WTC11 (cell line): ENCODE data around the gene MYOG. TPM values are rescaled to one million over a fixed set of nuclear protein-coding genes. Genes with fewer than 3 reads are reported as not detected.

ENCODE experiments used
- ATAC-seq: fragments of 200-7000 bp; cut with Tn5 transposase; 2 replicates; pipeline ENCODE4 v1.10.0; 2021; ENCODE audit warnings: mild to moderate bottlenecking, moderate library complexity
- CTCF ChIA-PET: fragments of 300-600 bp; sonication (Branson Sonifier 250); formaldehyde crosslinking; loops from one replicate; lab custom pipeline; 2021; ENCODE audit warnings: antibody characterized with exemption; lab: Charles Lee
- POLR2A ChIA-PET: fragments of 350-600 bp; sonication (Branson Sonifier 250); formaldehyde crosslinking; loops from one replicate; lab custom pipeline; 2021; ENCODE audit warnings: antibody characterized with exemption; lab: Charles Lee
- DNase-seq: peaks from one replicate; pipeline ENCODE4 v3.0.0; 2021; ENCODE audit warnings: low spot score
- H3K27ac Mint-ChIP-seq: 2 replicates; pipeline ENCODE4 v1.8.0; 2021; ENCODE audit warnings: mixed read lengths
- H3K27me3 Mint-ChIP-seq: 2 replicates; pipeline ENCODE4 v1.8.0; 2021; ENCODE audit warnings: low read depth, mild to moderate bottlenecking, moderate library complexity, mixed read lengths
- H3K36me3 Mint-ChIP-seq: 2 replicates; pipeline ENCODE4 v1.8.0; 2021; ENCODE audit warnings: mixed read lengths
- H3K4me1 Mint-ChIP-seq: 2 replicates; pipeline ENCODE4 v1.8.0; 2022; ENCODE audit warnings: mixed read lengths
- H3K4me3 Mint-ChIP-seq: 2 replicates; pipeline ENCODE4 v1.8.0; 2021; ENCODE audit warnings: mild to moderate bottlenecking, moderate library complexity, mixed read lengths
- H3K9me3 Mint-ChIP-seq: 2 replicates; pipeline ENCODE4 v1.8.0; 2021; ENCODE audit warnings: mixed read lengths
- AR ChIP-seq: fragments of 250-450 bp; sonication (Bioruptor Pico); IDR thresholded peaks from 2 replicates; pipeline ENCODE4 v1.9.0; 2021; ENCODE audit warnings: mild to moderate bottlenecking
- ATF3 ChIP-seq: sonication (generic); formaldehyde crosslinking; conservative IDR thresholded peaks from 2 replicates; pipeline ENCODE4 v1.8.1; 2022; ENCODE audit warnings: mild to moderate bottlenecking, missing genetic modification reagents
- EMX1 ChIP-seq: fragments of 250-450 bp; sonication (Bioruptor Pico); IDR thresholded peaks from 2 replicates; pipeline ENCODE4 v1.8.0; 2021; ENCODE audit warnings: mild to moderate bottlenecking
- ERG ChIP-seq: fragments of 250-450 bp; sonication (Bioruptor Pico); IDR thresholded peaks from 2 replicates; pipeline ENCODE4 v1.8.0; 2021; ENCODE audit warnings: mild to moderate bottlenecking
- FOXP1 ChIP-seq: sonication (generic); formaldehyde crosslinking; IDR thresholded peaks from 2 replicates; pipeline ENCODE4 v1.8.0; 2022; ENCODE audit warnings: missing genetic modification reagents, mild to moderate bottlenecking, moderate library complexity, borderline replicate concordance
- KAT7 ChIP-seq: sonication (generic); formaldehyde crosslinking; IDR thresholded peaks from 2 replicates; pipeline ENCODE4 v1.8.1; 2023; ENCODE audit warnings: missing genetic modification reagents, mild to moderate bottlenecking, borderline replicate concordance
- MYBL2 ChIP-seq: sonication (generic); formaldehyde crosslinking; IDR thresholded peaks from 2 replicates; pipeline ENCODE4 v1.8.1; 2023; ENCODE audit warnings: mild to moderate bottlenecking, moderate library complexity, missing genetic modification reagents
- OVOL2 ChIP-seq: fragments of 250-450 bp; sonication (Bioruptor Pico); IDR thresholded peaks from 2 replicates; pipeline ENCODE4 v1.9.0; 2021; ENCODE audit warnings: mild to moderate bottlenecking, borderline replicate concordance
- SMAD4 ChIP-seq: sonication (generic); formaldehyde crosslinking; IDR thresholded peaks from 2 replicates; pipeline ENCODE4 v1.8.0; 2022; ENCODE audit warnings: mild to moderate bottlenecking, missing genetic modification reagents
- SP1 ChIP-seq: sonication (generic); formaldehyde crosslinking; conservative IDR thresholded peaks from 2 replicates; pipeline ENCODE4 v1.8.1; 2022; ENCODE audit warnings: missing genetic modification reagents
- STAT6 ChIP-seq: sonication (generic); formaldehyde crosslinking; conservative IDR thresholded peaks from 2 replicates; pipeline ENCODE4 v1.8.1; 2023; ENCODE audit warnings: mild to moderate bottlenecking, low read depth, missing genetic modification reagents, moderate library complexity
- TEAD4 ChIP-seq: sonication (generic); formaldehyde crosslinking; IDR thresholded peaks from 2 replicates; pipeline ENCODE4 v1.8.0; 2022; ENCODE audit warnings: mild to moderate bottlenecking, missing genetic modification reagents
- USF1 ChIP-seq: sonication (generic); formaldehyde crosslinking; IDR thresholded peaks from 2 replicates; pipeline ENCODE4 v1.8.0; 2022; ENCODE audit warnings: mild to moderate bottlenecking, missing genetic modification reagents
- ZNF219 ChIP-seq: sonication (generic); formaldehyde crosslinking; IDR thresholded peaks from 2 replicates; pipeline ENCODE4 v1.8.0; 2023; ENCODE audit warnings: missing genetic modification reagents, mild to moderate bottlenecking, borderline replicate concordance
- ZNF263 ChIP-seq: sonication (generic); formaldehyde crosslinking; IDR thresholded peaks from 2 replicates; pipeline ENCODE4 v1.8.1; 2022; ENCODE audit warnings: low read depth, mild to moderate bottlenecking, moderate library complexity, missing genetic modification reagents
- ZNF423 ChIP-seq: fragments of 250-450 bp; sonication (Bioruptor Pico); IDR thresholded peaks from 2 replicates; pipeline ENCODE4 v2.1.2; 2022; ENCODE audit warnings: mild to moderate bottlenecking, moderate library complexity
- ZNF671 ChIP-seq: fragments of 250-450 bp; sonication (Bioruptor Pico); IDR thresholded peaks from 2 replicates; pipeline ENCODE4 v1.8.0; 2021; ENCODE audit warnings: mild to moderate bottlenecking
- total RNA-seq: library from RNA; stranded (reverse); gene quantifications from 3 replicates; pipeline ENCODE4 v1.2.3, GENCODE V29; 2021

The MYOG gene
- total RNA-seq, 1 experiment from 2014 or later, result not detected

GRCh38 chr1:203036537-203036936 is 49.3 kb downstream of the MYOG start (continued):
- no peak for TF ChIP-seq USF1
- no peak for TF ChIP-seq ERG
- no peak for TF ChIP-seq STAT6 (CRISPR knock-in tag)
- no peak for TF ChIP-seq EMX1 (CRISPR knock-in tag)
- TF ChIP-seq AR (CRISPR knock-in tag), result no peak
- no peak for TF ChIP-seq SP1 (CRISPR knock-in tag)
- TF ChIP-seq ZNF423 (CRISPR knock-in tag), result no peak
- TF ChIP-seq TEAD4 (CRISPR knock-in tag), result no peak
- TF ChIP-seq ZNF671, result no peak
- no peak for TF ChIP-seq FOXP1 (CRISPR knock-in tag)
- no peak for TF ChIP-seq SMAD4

- CTCF ChIA-PET, result interaction anchor here (0.6 to 6.7 kb wide), 24 partner anchors 9 to 291 kb away, joined by 3 to 89 read pairs (median 4); partner anchors contain the start of genes ADORA1 and PPFIA4
- Mint-ChIP-seq H3K36me3 (peaks cover 4% of the 10 kb centered on the region; the same call in 1 of the 2 replicates), H3K9me3 (no peaks in the 10 kb centered on the region), H3K27me3 (no peaks in the 10 kb centered on the region; the same call in 1 of the 2 replicates), H3K4me1 (peaks cover 26% of the 10 kb centered on the region), H3K27ac (no peak overlapping the region), H3K4me3 (no peak overlapping the region)
- DNase-seq (no peak), ATAC-seq (peak; percentile 11; the same call in 1 of the 2 replicates)
- POLR2A ChIA-PET, result interaction anchor here (0.7 kb wide), 1 partner anchor 13 kb away, joined by 3 read pairs; no protein-coding TSS in a partner anchor
- TF ChIP-seq ZNF219 (no peak), KAT7 (no peak), MYBL2 (CRISPR knock-in tag) (no peak)
These were observed 49.7 kb downstream of the MYOG start for GRCh38 chr1:203036135-203036534.

- POLR2A ChIA-PET, result interaction anchor here (0.7 kb wide), 1 partner anchor 14 kb away, joined by 3 read pairs; no protein-coding TSS in a partner anchor
- ATAC-seq, result no peak
- H3K9me3 Mint-ChIP-seq, result no peaks in the 10 kb centered on the region
- no peak overlapping the region for H3K27ac Mint-ChIP-seq
- TF ChIP-seq SMAD4 (no peak), MYBL2 (CRISPR knock-in tag) (no peak), ZNF263 (no peak), OVOL2 (CRISPR knock-in tag) (no peak), ATF3 (CRISPR knock-in tag) (no peak)
- TF ChIP-seq, all 79 proteins: peak for 0
- Mint-ChIP-seq H3K4me3 (no peak overlapping the region), H3K27me3 (no peaks in the 10 kb centered on the region; the same call in 1 of the 2 replicates), H3K36me3 (peaks cover 4% of the 10 kb centered on the region; the same call in 1 of the 2 replicates), H3K4me1 (peaks cover 24% of the 10 kb centered on the region)
- no peak for DNase-seq
- CTCF ChIA-PET, result interaction anchor here (0.5 to 6.7 kb wide), 29 partner anchors 8 to 303 kb away, joined by 3 to 89 read pairs (median 4); partner anchors contain the start of genes ADORA1, MYOG and PPFIA4
These were observed 50.5 kb downstream of the MYOG start for GRCh38 chr1:203035111-203036000.
